HG02763 (cell line): ENCODE data around the gene NUP214.
"Not testable (repeated sequence)": the region's sequence is repeated elsewhere in the genome, so short reads cannot be mapped to it uniquely, and the experiment has no call there.

Source experiments
- ATAC-seq: cut with Tn5 transposase; IDR thresholded peaks from one replicate; pipeline ENCODE4 v1.9.1; 2021; ENCODE audit warnings: mild to moderate bottlenecking, moderate library complexity; ENCODE audit not compliant: unreplicated experiment

NUP214 gene

GRCh38 chr9:131096269-131097125 lies 28.9 kb upstream of the NUP214 start, which contains the start of gene AIF1L:
Gene AIF1L, plus strand, starts transcription at chr9:131096531. Its CDS starts 99 bp downstream, at chr9:131096630.
- no peak for ATAC-seq

- ATAC-seq = no peak
Measured at GRCh38 chr9:131097126-131097947, 28.0 kb upstream of the NUP214 start.

GRCh38 chr9:131097948-131098278 lies 27.5 kb upstream of the NUP214 start:
- ATAC-seq = no peak

GRCh38 chr9:131098391-131099101 lies 26.8 kb upstream of the NUP214 start:
- ATAC-seq = no peak

- no peak for ATAC-seq
Measured at GRCh38 chr9:131099102-131099606, 26.2 kb upstream of the NUP214 start.

- not testable (repeated sequence) for ATAC-seq
Measured at GRCh38 chr9:131099845-131100244, 25.5 kb upstream of the NUP214 start.

- ATAC-seq = no peak
Measured at GRCh38 chr9:131100445-131100844, 24.9 kb upstream of the NUP214 start.

- no peak for ATAC-seq
Measured at GRCh38 chr9:131101207-131101964, 24.0 kb upstream of the NUP214 start.

- no peak for ATAC-seq
Measured at GRCh38 chr9:131103024-131103423, 22.4 kb upstream of the NUP214 start.

GRCh38 chr9:131103535-131103934 lies 21.9 kb upstream of the NUP214 start:
- ATAC-seq = no peak

GRCh38 chr9:131104016-131104740 lies 21.2 kb upstream of the NUP214 start:
- no peak for ATAC-seq

GRCh38 chr9:131105952-131106351 lies 19.4 kb upstream of the NUP214 start:
- no peak for ATAC-seq

GRCh38 chr9:131107760-131108159 lies 17.6 kb upstream of the NUP214 start:
- no peak for ATAC-seq

- no peak for ATAC-seq
Measured at GRCh38 chr9:131111186-131111853, 14.1 kb upstream of the NUP214 start.

GRCh38 chr9:131111854-131112311 lies 13.5 kb upstream of the NUP214 start:
- ATAC-seq = no peak

- no peak for ATAC-seq
Measured at GRCh38 chr9:131112374-131113154, 12.8 kb upstream of the NUP214 start.

- ATAC-seq = no peak
Measured at GRCh38 chr9:131113655-131114054, 11.7 kb upstream of the NUP214 start.

- ATAC-seq = no peak
Measured at GRCh38 chr9:131114084-131114535, 11.3 kb upstream of the NUP214 start.
